ENCODE data around the gene GRID2IP. TPM values are rescaled to one million over a fixed set of nuclear protein-coding genes. Genes with fewer than 3 reads are reported as not detected.

The GRID2IP gene
- total RNA-seq, 1 experiment from 2014 or later = 3.0 TPM

DNA sequence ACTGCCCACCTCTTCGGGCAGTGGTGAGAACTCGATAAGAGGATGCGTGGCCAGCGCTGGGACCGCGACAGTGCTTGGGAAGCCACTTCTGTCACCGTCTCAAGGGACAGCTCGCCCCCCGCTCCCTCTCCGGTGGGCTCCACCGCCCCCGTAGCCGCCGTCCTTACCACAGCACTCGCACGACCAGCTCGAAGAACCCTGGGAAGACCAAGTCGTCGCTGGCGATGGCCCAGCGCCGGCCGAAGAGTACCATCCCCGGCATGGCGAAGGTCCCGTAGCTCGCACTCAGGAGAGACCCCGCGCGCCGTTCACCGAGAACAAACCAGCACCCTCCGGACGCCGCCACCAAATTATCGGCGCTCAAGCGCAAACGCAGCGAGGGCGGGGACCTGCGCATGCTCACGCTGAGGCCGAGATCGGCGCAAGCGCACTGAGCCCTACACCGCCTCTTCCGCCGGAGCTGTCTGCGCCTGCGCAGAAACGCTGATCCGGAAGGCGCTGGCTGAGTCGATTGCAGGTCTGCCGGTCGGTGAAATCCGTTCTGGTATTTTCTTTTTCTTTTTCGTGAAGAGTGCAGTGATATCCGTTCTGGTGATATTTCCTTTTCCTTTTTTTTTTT lies 103.6 kb downstream of the GRID2IP start, which contains the start of gene DAGLB:
Gene DAGLB, minus strand, starts transcription at position 374 of the 619 bp plus-strand sequence. Its CDS starts 112 bp downstream, at position 262.
- peak within 1 kb of the TSS; percentile 94 for H3K27ac Mint-ChIP-seq
- H3K4me1 Mint-ChIP-seq = peaks cover 6% of the 10 kb centered on the region
- H3K36me3 Mint-ChIP-seq = peaks cover 29% of the 10 kb centered on the region
- no peaks in the 10 kb centered on the region for H3K9me3 Mint-ChIP-seq
- POLR2A ChIA-PET = interaction anchor here (0.6 to 1.0 kb wide), 6 partner anchors 12 to 901 kb away, joined by 3 to 6 read pairs (median 3); no protein-coding TSS in a partner anchor
- ATAC-seq (peak; percentile 84), DNase-seq (ENCODE audit: low spot score) (peak; percentile 96)
- no peaks in the 10 kb centered on the region; the same call in 1 of the 2 replicates for H3K27me3 Mint-ChIP-seq (ENCODE audit: low read depth)
- peak within 1 kb of the TSS; percentile 97 for H3K4me3 Mint-ChIP-seq
- CTCF ChIA-PET = interaction anchor here (0.7 to 1.3 kb wide), 5 partner anchors 9 to 288 kb away, joined by 3 to 5 read pairs (median 3); no protein-coding TSS in a partner anchor
- TF ChIP-seq RORB (CRISPR knock-in tag; IDR thresholded peaks at IDR 0.05) = no peak
- 0 out of 2 replicates have a peak, but pooled peaks have one; percentile 25 for TF ChIP-seq ZBTB21 (CRISPR knock-in tag; IDR thresholded peaks at IDR 0.05; ENCODE audit: borderline replicate concordance)
- peak; percentile 38; the same call in 1 of the 2 replicates for TF ChIP-seq SP1 (CRISPR knock-in tag; conservative IDR thresholded peaks at IDR 0.05)
- TF ChIP-seq JUN (CRISPR knock-in tag; IDR thresholded peaks at IDR 0.05) = no peak
- TF ChIP-seq NFATC4 (CRISPR knock-in tag; IDR thresholded peaks at IDR 0.05) = no peak
- no peak for TF ChIP-seq HMGA2 (CRISPR knock-in tag; IDR thresholded peaks at IDR 0.05)
- TF ChIP-seq, protein P1, sequence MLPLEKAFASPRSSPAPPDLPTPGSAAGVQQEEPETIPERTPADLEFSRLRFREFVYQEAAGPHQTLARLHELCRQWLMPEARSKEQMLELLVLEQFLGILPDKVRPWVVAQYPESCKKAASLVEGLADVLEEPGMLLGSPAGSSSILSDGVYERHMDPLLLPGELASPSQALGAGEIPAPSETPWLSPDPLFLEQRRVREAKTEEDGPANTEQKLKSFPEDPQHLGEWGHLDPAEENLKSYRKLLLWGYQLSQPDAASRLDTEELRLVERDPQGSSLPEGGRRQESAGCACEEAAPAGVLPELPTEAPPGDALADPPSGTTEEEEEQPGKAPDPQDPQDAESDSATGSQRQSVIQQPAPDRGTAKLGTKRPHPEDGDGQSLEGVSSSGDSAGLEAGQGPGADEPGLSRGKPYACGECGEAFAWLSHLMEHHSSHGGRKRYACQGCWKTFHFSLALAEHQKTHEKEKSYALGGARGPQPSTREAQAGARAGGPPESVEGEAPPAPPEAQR (CRISPR knock-in tag; IDR thresholded peaks at IDR 0.05) = no peak
- no peak for TF ChIP-seq GABPB1 (CRISPR knock-in tag; IDR thresholded peaks at IDR 0.05)
- no peak for TF ChIP-seq ZNF416 (CRISPR knock-in tag; IDR thresholded peaks at IDR 0.05)
- TF ChIP-seq, protein P2, sequence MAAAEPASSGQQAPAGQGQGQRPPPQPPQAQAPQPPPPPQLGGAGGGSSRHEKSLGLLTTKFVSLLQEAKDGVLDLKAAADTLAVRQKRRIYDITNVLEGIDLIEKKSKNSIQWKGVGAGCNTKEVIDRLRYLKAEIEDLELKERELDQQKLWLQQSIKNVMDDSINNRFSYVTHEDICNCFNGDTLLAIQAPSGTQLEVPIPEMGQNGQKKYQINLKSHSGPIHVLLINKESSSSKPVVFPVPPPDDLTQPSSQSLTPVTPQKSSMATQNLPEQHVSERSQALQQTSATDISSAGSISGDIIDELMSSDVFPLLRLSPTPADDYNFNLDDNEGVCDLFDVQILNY (CRISPR knock-in tag; IDR thresholded peaks at IDR 0.05) = 0 out of 2 replicates have a peak, but pooled peaks have one; percentile 35
- TF ChIP-seq CREB1 (CRISPR knock-in tag; IDR thresholded peaks at IDR 0.05) = no peak
- TF ChIP-seq, protein P3, sequence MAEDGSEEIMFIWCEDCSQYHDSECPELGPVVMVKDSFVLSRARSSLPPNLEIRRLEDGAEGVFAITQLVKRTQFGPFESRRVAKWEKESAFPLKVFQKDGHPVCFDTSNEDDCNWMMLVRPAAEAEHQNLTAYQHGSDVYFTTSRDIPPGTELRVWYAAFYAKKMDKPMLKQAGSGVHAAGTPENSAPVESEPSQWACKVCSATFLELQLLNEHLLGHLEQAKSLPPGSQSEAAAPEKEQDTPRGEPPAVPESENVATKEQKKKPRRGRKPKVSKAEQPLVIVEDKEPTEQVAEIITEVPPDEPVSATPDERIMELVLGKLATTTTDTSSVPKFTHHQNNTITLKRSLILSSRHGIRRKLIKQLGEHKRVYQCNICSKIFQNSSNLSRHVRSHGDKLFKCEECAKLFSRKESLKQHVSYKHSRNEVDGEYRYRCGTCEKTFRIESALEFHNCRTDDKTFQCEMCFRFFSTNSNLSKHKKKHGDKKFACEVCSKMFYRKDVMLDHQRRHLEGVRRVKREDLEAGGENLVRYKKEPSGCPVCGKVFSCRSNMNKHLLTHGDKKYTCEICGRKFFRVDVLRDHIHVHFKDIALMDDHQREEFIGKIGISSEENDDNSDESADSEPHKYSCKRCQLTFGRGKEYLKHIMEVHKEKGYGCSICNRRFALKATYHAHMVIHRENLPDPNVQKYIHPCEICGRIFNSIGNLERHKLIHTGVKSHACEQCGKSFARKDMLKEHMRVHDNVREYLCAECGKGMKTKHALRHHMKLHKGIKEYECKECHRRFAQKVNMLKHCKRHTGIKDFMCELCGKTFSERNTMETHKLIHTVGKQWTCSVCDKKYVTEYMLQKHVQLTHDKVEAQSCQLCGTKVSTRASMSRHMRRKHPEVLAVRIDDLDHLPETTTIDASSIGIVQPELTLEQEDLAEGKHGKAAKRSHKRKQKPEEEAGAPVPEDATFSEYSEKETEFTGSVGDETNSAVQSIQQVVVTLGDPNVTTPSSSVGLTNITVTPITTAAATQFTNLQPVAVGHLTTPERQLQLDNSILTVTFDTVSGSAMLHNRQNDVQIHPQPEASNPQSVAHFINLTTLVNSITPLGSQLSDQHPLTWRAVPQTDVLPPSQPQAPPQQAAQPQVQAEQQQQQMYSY (CRISPR knock-in tag; IDR thresholded peaks at IDR 0.05) = 0 out of 2 replicates have a peak, but pooled peaks have one; percentile 17
- TF ChIP-seq, protein P4, sequence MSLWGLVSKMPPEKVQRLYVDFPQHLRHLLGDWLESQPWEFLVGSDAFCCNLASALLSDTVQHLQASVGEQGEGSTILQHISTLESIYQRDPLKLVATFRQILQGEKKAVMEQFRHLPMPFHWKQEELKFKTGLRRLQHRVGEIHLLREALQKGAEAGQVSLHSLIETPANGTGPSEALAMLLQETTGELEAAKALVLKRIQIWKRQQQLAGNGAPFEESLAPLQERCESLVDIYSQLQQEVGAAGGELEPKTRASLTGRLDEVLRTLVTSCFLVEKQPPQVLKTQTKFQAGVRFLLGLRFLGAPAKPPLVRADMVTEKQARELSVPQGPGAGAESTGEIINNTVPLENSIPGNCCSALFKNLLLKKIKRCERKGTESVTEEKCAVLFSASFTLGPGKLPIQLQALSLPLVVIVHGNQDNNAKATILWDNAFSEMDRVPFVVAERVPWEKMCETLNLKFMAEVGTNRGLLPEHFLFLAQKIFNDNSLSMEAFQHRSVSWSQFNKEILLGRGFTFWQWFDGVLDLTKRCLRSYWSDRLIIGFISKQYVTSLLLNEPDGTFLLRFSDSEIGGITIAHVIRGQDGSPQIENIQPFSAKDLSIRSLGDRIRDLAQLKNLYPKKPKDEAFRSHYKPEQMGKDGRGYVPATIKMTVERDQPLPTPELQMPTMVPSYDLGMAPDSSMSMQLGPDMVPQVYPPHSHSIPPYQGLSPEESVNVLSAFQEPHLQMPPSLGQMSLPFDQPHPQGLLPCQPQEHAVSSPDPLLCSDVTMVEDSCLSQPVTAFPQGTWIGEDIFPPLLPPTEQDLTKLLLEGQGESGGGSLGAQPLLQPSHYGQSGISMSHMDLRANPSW (CRISPR knock-in tag; conservative IDR thresholded peaks at IDR 0.05; ENCODE audit: low read depth) = no peak
- TF ChIP-seq, protein P5, sequence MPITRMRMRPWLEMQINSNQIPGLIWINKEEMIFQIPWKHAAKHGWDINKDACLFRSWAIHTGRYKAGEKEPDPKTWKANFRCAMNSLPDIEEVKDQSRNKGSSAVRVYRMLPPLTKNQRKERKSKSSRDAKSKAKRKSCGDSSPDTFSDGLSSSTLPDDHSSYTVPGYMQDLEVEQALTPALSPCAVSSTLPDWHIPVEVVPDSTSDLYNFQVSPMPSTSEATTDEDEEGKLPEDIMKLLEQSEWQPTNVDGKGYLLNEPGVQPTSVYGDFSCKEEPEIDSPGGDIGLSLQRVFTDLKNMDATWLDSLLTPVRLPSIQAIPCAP (CRISPR knock-in tag; IDR thresholded peaks at IDR 0.05) = no peak
- TF ChIP-seq ATF1 (CRISPR knock-in tag; IDR thresholded peaks at IDR 0.05) = no peak
- no peak for TF ChIP-seq MXD4 (CRISPR knock-in tag; IDR thresholded peaks at IDR 0.05; ENCODE audit: borderline replicate concordance)
- TF ChIP-seq JAZF1 (CRISPR knock-in tag; IDR thresholded peaks at IDR 0.05) = no peak
- TF ChIP-seq TCF7 (CRISPR knock-in tag; IDR thresholded peaks at IDR 0.05; ENCODE audit: low read depth) = no peak
- peak; percentile 61; the same call in 1 of the 2 replicates for TF ChIP-seq ESRRA (CRISPR knock-in tag; IDR thresholded peaks at IDR 0.05; ENCODE audit: borderline replicate concordance)
- TF ChIP-seq MYBL2 (CRISPR knock-in tag; IDR thresholded peaks at IDR 0.05) = no peak
- TF ChIP-seq, protein P6, sequence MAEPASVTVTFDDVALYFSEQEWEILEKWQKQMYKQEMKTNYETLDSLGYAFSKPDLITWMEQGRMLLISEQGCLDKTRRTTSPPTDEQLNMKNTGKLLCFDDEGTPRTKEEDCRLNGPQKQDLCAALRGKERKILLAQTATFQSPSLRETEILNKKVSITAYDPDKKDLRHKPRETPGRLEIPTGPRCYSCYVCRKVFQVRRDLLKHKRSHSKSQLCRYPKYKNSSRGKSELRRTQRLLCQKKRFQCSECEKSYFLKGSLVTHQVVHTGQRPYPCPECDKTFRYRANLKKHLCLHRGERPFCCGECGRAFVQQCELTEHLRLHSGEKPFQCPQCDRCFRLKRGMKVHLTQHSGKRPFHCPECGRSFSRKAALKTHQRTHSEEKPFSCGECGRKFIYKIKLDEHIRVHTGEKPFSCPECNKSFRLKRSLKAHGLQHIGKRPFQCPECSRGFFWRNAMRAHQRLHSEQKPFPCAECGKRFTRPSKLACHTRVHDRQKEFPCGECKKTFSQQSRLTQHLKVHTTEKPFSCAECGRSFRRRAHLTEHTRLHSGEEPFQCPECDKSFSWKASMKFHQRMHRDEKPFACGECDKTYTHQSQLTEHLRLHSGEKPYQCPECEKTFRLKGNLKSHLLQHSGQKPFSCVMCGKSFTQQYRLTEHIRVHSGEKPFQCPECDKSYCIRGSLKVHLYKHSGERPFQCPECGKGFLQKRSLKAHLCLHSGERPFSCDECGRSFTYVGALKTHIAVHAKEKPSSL (CRISPR knock-in tag; conservative IDR thresholded peaks at IDR 0.05) = no peak
- TF ChIP-seq, protein P7, sequence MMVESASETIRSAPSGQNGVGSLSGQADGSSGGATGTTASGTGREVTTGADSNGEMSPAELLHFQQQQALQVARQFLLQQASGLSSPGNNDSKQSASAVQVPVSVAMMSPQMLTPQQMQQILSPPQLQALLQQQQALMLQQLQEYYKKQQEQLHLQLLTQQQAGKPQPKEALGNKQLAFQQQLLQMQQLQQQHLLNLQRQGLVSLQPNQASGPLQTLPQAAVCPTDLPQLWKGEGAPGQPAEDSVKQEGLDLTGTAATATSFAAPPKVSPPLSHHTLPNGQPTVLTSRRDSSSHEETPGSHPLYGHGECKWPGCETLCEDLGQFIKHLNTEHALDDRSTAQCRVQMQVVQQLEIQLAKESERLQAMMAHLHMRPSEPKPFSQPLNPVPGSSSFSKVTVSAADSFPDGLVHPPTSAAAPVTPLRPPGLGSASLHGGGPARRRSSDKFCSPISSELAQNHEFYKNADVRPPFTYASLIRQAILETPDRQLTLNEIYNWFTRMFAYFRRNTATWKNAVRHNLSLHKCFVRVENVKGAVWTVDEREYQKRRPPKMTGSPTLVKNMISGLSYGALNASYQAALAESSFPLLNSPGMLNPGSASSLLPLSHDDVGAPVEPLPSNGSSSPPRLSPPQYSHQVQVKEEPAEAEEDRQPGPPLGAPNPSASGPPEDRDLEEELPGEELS (CRISPR knock-in tag; IDR thresholded peaks at IDR 0.05) = no peak
- no peak for TF ChIP-seq TP53 (CRISPR knock-in tag; IDR thresholded peaks at IDR 0.05)
- TF ChIP-seq, protein P8, sequence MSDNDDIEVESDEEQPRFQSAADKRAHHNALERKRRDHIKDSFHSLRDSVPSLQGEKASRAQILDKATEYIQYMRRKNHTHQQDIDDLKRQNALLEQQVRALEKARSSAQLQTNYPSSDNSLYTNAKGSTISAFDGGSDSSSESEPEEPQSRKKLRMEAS (CRISPR knock-in tag; IDR thresholded peaks at IDR 0.05) = no peak

Measured in WTC11 (cell line).